ENCODE measurements around the gene GREM2.

GREM2 gene

DNA sequence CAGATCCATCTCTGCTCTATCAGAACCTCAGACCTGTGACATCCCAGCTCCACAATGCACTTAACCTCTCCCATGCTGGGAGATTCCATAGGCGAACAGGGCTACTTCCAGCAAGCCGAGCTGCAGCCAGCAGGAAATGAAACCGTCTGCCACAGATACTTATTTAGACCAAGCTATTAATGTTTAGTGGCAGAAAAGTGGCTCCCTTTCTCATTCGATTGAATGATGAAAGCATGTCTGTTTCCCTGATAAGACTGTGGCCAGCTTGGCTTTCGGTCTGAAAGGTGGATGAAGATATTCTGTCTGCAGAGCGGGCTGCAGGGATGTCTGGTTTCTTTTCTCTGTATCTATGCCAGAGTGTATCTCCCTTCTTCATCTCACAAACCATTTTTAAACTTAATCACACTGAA, 146.4 kb downstream of the GREM2 start:
- no peak overlapping the region for H3K4me2 ChIP-seq (ENCODE audit: low read length)
- H3K9ac ChIP-seq = no peak overlapping the region
- H3K79me2 ChIP-seq = no peaks in the 10 kb centered on the region
- no peaks in the 10 kb centered on the region for H3K9me3 ChIP-seq (ENCODE audit: control insufficient read depth, low read length)
- H3K27ac ChIP-seq = no peak overlapping the region
- no peaks in the 10 kb centered on the region for H3K27me3 ChIP-seq (ENCODE audit: control insufficient read depth, insufficient read depth, low read length)
- no peaks in the 10 kb centered on the region for H3K4me1 ChIP-seq
- TF ChIP-seq, protein P1, sequence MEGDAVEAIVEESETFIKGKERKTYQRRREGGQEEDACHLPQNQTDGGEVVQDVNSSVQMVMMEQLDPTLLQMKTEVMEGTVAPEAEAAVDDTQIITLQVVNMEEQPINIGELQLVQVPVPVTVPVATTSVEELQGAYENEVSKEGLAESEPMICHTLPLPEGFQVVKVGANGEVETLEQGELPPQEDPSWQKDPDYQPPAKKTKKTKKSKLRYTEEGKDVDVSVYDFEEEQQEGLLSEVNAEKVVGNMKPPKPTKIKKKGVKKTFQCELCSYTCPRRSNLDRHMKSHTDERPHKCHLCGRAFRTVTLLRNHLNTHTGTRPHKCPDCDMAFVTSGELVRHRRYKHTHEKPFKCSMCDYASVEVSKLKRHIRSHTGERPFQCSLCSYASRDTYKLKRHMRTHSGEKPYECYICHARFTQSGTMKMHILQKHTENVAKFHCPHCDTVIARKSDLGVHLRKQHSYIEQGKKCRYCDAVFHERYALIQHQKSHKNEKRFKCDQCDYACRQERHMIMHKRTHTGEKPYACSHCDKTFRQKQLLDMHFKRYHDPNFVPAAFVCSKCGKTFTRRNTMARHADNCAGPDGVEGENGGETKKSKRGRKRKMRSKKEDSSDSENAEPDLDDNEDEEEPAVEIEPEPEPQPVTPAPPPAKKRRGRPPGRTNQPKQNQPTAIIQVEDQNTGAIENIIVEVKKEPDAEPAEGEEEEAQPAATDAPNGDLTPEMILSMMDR (IDR thresholded peaks at IDR 0.05) = no peak
- no peak overlapping the region for H2AFZ ChIP-seq
- no peaks in the 10 kb centered on the region for H3K36me3 ChIP-seq (ENCODE audit: control insufficient read depth, insufficient read depth, low read length)
- no peak overlapping the region for H3K4me3 ChIP-seq (ENCODE audit: low read depth, low read length)

DNA sequence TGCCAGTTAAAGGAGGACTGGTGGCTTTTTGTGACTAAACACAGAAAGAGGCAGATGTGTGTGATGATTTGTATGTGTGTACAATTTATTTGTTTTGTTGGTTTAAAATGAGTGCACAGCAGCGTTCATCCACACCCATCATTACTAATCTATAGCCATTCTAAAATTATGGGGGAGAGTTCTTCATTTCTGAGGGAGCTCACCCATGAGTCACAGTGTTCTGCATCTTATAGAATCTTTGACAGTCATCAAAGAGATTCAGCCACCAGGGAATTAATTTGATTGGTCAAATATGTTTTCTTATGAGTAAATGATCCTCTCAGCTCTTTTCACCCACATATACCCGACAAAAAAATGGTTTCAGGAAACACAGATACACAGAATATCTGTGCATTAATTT, 147.9 kb downstream of the GREM2 start:
- Histone ChIP-seq H3K4me2 (ENCODE audit: low read length) (no peak overlapping the region), H2AFZ (no peak overlapping the region), H3K9me3 (ENCODE audit: control insufficient read depth, low read length) (no peaks in the 10 kb centered on the region), H3K36me3 (ENCODE audit: control insufficient read depth, insufficient read depth, low read length) (no peaks in the 10 kb centered on the region), H3K79me2 (no peaks in the 10 kb centered on the region), H3K27ac (no peak overlapping the region), H3K27me3 (ENCODE audit: control insufficient read depth, insufficient read depth, low read length) (no peaks in the 10 kb centered on the region), H3K4me1 (no peaks in the 10 kb centered on the region), H3K4me3 (ENCODE audit: low read depth, low read length) (no peak overlapping the region), H3K9ac (no peak overlapping the region)
- TF ChIP-seq, protein P1 (IDR thresholded peaks at IDR 0.05) = no peak

DNA sequence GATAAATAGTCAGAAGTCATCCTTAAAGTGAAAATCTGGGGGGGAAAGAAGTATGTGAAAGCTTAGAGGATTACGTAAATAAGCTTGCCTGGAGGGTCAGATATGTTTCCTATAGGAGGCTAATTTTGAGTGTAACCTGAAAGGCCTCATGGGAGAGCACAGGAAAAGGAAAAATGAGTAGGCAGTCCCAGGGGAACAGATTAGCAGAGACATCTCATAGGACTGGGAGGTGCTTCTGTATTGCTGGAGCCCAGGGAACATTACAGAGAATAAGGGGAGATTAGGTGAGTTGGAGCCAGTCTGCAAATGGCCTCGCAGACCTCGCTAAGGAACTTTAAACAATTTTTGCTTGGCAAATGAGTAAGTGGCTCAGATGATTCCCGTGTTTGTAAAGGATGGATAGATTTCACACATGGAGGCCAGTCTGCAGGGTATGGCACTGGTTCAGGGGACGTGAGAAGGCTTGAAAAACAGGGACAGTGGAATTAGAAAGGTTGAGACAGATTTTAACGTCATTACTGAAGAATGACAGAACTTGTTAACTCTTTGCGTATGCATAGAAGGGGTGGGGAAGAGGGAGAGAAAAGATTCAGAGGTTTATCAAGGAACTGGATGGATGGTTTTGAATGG, 149.1 kb downstream of the GREM2 start:
- TF ChIP-seq, protein P1 (IDR thresholded peaks at IDR 0.05) = no peak
- Histone ChIP-seq H3K9me3 (ENCODE audit: control insufficient read depth, low read length) (no peaks in the 10 kb centered on the region), H2AFZ (no peak overlapping the region), H3K27ac (no peak overlapping the region), H3K4me3 (ENCODE audit: low read depth, low read length) (no peak overlapping the region), H3K4me1 (no peaks in the 10 kb centered on the region), H3K4me2 (ENCODE audit: low read length) (no peak overlapping the region), H3K27me3 (ENCODE audit: control insufficient read depth, insufficient read depth, low read length) (no peaks in the 10 kb centered on the region), H3K9ac (no peak overlapping the region), H3K36me3 (ENCODE audit: control insufficient read depth, insufficient read depth, low read length) (no peaks in the 10 kb centered on the region), H3K79me2 (no peaks in the 10 kb centered on the region)

DNA sequence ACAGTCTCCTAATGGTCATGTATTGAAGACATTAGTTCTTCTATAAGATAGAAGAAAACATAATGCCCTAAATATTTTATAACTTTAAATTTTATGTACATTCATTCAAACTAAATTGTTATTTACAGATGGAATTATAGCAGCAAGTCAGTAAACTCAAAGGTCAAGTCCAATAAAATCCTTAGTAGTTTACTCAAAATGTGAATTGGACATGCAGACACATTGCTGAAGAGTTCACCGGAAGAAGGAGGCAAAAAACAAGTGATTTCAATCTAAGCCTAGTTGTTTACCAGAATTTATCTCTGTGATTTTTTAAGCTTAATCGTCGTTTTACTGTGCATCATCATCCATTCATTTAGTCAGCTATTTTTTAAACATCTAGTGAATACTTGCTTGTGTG, 149.7 kb downstream of the GREM2 start:
- Histone ChIP-seq H3K4me3 (ENCODE audit: low read depth, low read length) (no peak overlapping the region), H3K4me2 (ENCODE audit: low read length) (no peak overlapping the region), H3K9ac (no peak overlapping the region), H3K9me3 (ENCODE audit: control insufficient read depth, low read length) (no peaks in the 10 kb centered on the region), H3K36me3 (ENCODE audit: control insufficient read depth, insufficient read depth, low read length) (no peaks in the 10 kb centered on the region), H2AFZ (no peak overlapping the region), H3K27me3 (ENCODE audit: control insufficient read depth, insufficient read depth, low read length) (no peaks in the 10 kb centered on the region), H3K4me1 (no peaks in the 10 kb centered on the region), H3K27ac (no peak overlapping the region), H3K79me2 (no peaks in the 10 kb centered on the region)
- TF ChIP-seq, protein P1 (IDR thresholded peaks at IDR 0.05) = no peak

DNA sequence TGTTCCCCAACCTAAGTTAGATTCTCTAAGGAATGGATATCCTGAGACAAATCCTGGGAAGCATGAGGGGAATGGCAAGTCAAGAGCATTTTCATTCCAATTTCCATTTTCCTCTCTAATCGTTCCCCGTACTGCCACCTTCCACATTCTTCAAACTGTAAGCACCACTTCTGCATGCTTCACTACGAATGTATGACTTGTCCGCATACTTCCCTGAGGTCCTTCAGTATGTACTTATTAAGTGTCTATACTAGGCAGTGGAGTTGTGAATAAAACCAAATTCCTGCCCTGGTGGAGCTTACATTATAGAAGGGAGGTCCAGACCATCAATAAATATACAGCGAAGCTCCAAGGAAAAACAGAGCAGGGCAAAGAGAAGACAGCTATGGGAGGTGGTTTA, 154.8 kb downstream of the GREM2 start:
- no peaks in the 10 kb centered on the region for H3K4me1 ChIP-seq
- H3K4me3 ChIP-seq (ENCODE audit: low read depth, low read length) = no peak overlapping the region
- H3K4me2 ChIP-seq (ENCODE audit: low read length) = no peak overlapping the region

More for the DNA sequence above, 154.8 kb downstream of the GREM2 start:
- Histone ChIP-seq H3K79me2 (no peaks in the 10 kb centered on the region), H3K9me3 (ENCODE audit: control insufficient read depth, low read length) (no peaks in the 10 kb centered on the region), H3K27ac (no peak overlapping the region), H2AFZ (no peak overlapping the region), H3K9ac (no peak overlapping the region), H3K27me3 (ENCODE audit: control insufficient read depth, insufficient read depth, low read length) (no peaks in the 10 kb centered on the region), H3K36me3 (ENCODE audit: control insufficient read depth, insufficient read depth, low read length) (no peaks in the 10 kb centered on the region)
- TF ChIP-seq, protein P1 (IDR thresholded peaks at IDR 0.05) = no peak

All from parathyroid adenoma (tissue), 2 donors.